GM18511 (cell line): ENCODE measurements around the gene CATSPERB.
"Not testable (repeated sequence)": the region's sequence is repeated elsewhere in the genome, so short reads cannot be mapped to it uniquely, and the experiment has no call there.

Experiments
- ATAC-seq: cut with Tn5 transposase; IDR thresholded peaks from one replicate; pipeline ENCODE4 v1.9.1; 2021; ENCODE audit warnings: mild to moderate bottlenecking, moderate library complexity; ENCODE audit not compliant: unreplicated experiment

CATSPERB gene

GRCh38 chr14:91585856-91586255 is 146.0 kb downstream of the CATSPERB start:
- ATAC-seq = no peak

- ATAC-seq = no peak
Measured at GRCh38 chr14:91582761-91583160, 149.1 kb downstream of the CATSPERB start.

GRCh38 chr14:91580876-91581577 is 150.9 kb downstream of the CATSPERB start:
- no peak for ATAC-seq

GRCh38 chr14:91577632-91578233 is 154.2 kb downstream of the CATSPERB start:
- no peak for ATAC-seq

- ATAC-seq = no peak
Measured at GRCh38 chr14:91575469-91576208, 156.2 kb downstream of the CATSPERB start.

- no peak for ATAC-seq
Measured at GRCh38 chr14:91573894-91574837, 157.7 kb downstream of the CATSPERB start.

- ATAC-seq = no peak
Measured at GRCh38 chr14:91573528-91573893, 158.4 kb downstream of the CATSPERB start.

GRCh38 chr14:91570021-91570420 is 161.9 kb downstream of the CATSPERB start:
- ATAC-seq = no peak

- no peak for ATAC-seq
Measured at GRCh38 chr14:91569301-91569700, 162.6 kb downstream of the CATSPERB start.

- no peak for ATAC-seq
Measured at GRCh38 chr14:91568626-91569025, 163.3 kb downstream of the CATSPERB start.

GRCh38 chr14:91567827-91568226 is 164.1 kb downstream of the CATSPERB start:
- not testable (repeated sequence) for ATAC-seq

GRCh38 chr14:91555531-91555930 is 176.4 kb downstream of the CATSPERB start:
- no peak for ATAC-seq

GRCh38 chr14:91554535-91555332 is 177.2 kb downstream of the CATSPERB start:
- no peak for ATAC-seq

GRCh38 chr14:91548108-91548507 is 183.8 kb downstream of the CATSPERB start:
- ATAC-seq = no peak

- no peak for ATAC-seq
Measured at GRCh38 chr14:91545946-91546716, 185.8 kb downstream of the CATSPERB start.

- ATAC-seq = no peak
Measured at GRCh38 chr14:91545204-91545603, 186.7 kb downstream of the CATSPERB start.

- ATAC-seq = no peak
Measured at GRCh38 chr14:91536327-91536726, 195.6 kb downstream of the CATSPERB start.

GRCh38 chr14:91534059-91534458 is 197.8 kb downstream of the CATSPERB start:
- not testable (repeated sequence) for ATAC-seq

- ATAC-seq = no peak
Measured at GRCh38 chr14:91533623-91534022, 198.3 kb downstream of the CATSPERB start.
